ENCODE data around the gene ACRBP.

The ACRBP gene

DNA sequence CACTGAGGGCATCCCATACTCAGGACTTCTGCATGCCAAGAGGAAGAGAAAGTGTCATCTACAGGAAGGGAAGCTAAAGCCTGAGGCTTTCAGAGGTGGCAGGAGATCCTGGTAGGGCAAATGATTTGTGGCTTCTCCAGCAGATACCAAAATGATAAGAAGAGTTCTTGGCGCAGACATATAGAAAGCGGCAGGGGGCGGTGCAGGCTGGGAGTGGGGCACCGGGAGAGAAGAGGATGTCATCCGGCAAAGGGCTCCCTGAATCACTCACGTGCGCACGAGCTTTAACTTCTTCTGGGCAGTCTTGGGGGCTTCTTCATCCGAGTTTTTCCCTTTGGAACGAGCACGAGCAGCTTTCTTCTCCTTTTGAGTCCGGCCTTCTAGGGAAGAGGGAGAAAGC is 5.2 kb upstream of the ACRBP start:
- in situ Hi-C loops (cut with HindIII; ENCODE audit: low sequenced_read_pairs), result no loop called here

DNA sequence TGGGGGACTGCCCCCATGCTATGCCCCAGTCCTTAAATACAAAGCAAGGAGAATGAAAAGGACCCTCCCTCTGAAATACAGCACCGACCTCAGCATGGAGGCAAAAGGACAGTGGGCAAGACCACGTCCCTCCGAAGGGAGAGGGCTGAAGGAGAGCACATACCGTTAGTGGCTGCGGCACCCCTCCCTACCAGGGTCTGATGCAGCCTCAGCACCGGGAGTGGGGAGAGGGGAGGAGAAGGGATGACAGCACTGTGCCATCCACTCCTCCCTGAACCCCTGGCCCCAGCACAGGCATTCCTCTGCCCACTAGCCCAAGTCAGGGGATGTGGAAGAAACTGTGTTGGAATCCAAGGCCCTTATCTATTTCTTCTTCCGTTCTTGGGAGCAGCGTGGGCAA is 3.6 kb upstream of the ACRBP start:
- in situ Hi-C loops (cut with HindIII; ENCODE audit: low sequenced_read_pairs), result no loop called here

DNA sequence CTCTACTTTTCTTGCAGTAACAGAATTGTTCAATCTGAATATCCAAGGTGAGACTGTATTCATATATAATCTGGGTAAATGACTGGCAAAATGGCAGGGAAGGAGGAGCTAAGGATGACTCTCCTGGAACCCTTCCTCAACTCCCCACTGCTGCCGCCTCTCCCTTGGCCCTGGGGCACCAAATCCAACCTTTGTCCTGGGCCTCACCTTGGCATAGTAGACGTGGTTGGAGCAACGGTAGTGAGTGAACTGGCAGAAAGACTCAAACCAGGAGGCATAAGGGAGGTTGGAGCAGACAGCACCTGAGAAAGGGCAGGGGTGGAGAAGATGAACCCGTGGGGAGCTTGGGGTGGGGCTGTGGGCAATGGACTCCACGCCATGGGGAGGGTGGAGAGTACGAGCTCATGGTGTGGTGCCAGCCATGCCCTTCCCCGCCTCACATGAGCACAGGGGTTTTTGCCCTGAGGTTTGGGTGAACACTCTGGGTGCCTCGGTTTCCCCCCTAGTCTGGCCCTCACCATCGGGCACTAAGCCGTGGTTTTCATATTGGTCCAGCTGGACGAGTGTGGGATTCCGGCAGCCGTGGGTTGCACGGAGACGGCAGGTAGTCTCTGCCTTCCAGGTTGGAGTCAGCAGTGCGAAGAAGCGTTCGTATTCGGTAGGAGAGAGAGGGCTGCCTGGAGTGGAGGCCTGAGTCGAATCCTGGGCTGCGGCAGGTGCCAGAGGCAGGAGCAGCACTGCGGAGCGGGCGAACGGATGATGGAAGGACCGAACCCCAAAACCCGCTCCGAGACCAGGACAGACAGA is 753 bp downstream of the ACRBP start:
- in situ Hi-C loops (cut with HindIII; ENCODE audit: low sequenced_read_pairs), result loop anchor here (5.0 kb wide), 1 partner anchor 46 kb away; no protein-coding TSS in a partner anchor

DNA sequence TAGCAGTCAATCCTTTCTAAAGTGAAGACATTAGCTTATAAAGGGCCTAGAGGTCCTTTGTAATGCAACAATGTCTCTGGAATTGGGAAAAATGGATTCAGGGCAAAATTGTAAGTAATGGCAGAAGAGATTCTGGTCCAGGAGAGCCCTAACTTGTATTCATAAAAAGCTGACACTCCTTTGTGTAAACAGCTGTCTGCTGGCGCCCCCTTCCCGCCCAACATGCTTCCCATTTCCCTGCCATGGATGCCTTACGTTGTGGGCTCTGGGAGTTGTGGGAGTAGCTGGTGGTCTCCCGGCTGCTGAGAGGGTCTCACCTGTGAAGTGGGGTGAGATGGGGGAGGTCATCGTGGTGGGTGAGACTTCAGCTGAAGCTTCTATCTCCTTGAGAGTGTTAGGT is 2.3 kb downstream of the ACRBP start:
- in situ Hi-C loops (cut with HindIII; ENCODE audit: low sequenced_read_pairs), result loop anchor here (5.0 kb wide), 1 partner anchor 47 kb away; no protein-coding TSS in a partner anchor

DNA sequence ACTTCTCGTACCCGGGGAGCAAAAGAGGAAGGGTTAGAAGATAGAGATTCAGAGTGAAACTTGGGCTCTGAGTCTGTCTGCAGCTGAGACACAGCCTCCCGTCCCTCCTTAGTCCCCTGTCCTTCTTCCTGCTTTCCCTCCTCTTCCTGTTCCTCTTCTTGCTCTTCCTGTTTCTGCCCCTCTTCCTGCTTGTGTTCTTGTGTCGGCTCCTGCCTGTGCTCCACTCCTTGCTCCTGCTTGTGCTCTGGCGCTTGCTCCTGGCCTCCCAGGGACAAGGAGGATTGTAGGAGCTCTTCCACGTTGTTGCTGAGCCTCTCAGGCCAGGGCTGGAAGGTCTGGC is 3.0 kb downstream of the ACRBP start:
- in situ Hi-C loops (cut with HindIII; ENCODE audit: low sequenced_read_pairs), result no loop called here

DNA sequence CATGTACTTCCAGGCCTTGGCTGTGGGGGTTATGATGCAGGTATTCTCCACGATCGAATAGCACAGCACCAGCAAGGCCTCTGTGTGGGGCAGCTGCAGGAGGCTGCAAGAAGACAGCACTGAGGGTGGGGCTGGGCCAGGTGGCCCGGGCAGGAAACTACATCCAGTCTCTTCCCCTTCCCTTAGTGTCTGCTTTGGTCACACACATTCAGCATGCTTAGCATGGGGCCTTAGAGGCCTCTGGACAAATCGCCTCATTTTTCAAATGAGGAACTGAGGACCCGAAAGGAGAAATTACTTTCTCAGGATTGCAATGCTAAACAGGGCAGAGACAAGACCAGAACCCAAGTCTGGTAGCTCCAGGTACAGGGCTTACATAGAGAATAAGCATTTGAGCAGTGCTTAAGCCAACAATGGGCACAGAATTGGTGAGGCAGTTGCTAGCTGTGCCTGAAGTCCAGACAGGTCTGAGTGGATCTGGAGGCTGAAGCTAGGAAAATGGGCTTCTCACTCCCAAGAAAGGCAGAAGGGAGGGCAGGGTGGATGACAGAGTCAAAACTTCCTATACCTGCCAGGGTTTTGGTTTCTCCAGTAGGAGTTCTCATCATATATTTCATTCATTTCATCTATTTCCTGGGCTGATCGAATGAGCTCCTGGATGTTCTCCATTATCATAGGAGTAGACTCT is 3.5 kb downstream of the ACRBP start:
- in situ Hi-C loops (cut with HindIII; ENCODE audit: low sequenced_read_pairs), result no loop called here

DNA sequence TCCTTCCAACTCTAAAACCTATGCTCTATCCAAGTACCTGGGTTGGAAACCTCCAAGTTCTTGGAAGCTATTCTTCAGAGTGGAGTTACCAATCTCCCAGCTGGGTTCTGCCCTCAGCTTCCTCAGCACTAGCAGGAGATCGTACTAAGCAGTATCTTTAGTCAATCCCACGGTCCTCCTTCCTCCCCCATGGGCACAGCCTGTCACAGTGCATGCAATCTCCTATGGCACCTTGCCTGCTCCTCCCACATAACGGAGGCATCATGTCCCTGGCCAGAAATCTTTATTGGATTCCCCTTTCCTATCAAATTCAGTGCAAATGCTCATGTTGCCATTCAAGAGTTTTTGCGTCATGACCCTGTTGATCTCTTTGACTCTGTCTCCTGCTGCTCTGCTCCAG is 6.1 kb downstream of the ACRBP start:
- in situ Hi-C loops (cut with HindIII; ENCODE audit: low sequenced_read_pairs), result no loop called here

DNA sequence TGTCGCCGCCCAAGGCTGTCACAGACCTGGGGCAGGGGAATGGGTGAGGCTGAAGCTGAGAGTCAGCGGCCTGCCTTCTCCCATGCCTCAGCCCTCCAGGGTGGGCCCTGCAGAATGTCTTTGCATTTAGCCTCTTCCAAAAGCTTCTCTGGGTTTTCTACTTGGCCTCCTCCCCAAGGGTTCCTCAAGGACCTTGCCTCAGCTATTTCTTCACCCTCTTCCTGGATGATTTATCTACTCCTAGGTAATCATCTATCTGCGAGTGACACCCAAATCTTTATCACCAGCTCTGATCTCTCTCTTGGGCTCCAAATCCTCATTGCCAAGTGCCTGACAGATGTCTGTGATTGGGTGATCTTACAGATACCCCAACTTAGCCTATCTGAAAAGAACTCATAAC is 6.7 kb downstream of the ACRBP start:
- in situ Hi-C loops (cut with HindIII; ENCODE audit: low sequenced_read_pairs), result no loop called here

DNA sequence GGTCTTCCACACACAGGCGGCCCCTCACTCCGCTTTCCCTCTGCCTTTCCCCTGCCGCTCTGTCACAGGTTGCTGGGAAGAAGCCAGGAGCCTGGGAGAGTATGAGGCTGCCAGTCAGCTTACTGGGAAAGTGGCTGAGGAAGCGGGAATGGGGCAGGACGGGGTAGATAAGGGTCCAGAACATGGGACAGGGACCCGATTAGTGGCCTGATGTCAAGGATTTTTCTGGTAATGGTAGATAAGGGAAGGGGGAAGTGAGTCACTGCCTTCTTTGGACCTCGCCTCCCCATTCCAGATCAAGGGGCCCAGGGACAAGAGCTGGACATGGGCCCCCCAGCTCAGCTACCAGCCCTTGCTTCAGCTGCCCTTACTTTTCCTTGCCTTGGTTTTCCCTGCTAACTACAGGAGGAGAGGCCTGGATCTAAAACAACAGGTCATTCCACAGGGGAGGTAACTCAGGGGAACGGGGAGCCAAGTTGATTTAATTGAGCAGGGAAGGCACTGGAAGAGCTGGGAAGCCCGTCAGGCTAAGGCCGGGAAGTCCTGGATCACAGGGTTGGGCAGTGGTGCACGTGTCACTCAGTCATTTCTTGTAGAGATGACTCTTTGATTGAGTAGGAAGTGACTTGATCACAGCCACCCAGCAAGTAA is 8.0 kb downstream of the ACRBP start:
- in situ Hi-C loops (cut with HindIII; ENCODE audit: low sequenced_read_pairs), result no loop called here

DNA sequence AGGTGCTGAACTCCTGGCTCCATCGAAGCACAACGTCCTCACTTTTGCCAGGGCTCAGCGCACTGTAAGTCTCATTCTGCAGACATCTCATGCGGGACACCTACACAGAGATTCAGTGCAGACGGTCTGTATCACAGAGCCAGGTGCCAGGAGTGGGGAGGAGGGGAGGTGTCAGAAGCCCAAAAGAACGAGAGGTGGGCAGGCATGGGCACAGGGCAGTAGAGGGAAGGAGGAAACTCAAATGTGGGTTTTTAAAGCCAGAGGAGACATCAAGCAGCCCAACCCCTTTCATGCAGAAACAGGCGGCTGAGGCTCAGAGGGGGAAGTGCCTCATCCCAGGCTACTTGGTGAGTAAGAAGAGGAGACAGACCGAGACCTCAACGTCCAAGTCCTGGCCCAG is 8.9 kb downstream of the ACRBP start:
- in situ Hi-C loops (cut with HindIII; ENCODE audit: low sequenced_read_pairs), result no loop called here

DNA sequence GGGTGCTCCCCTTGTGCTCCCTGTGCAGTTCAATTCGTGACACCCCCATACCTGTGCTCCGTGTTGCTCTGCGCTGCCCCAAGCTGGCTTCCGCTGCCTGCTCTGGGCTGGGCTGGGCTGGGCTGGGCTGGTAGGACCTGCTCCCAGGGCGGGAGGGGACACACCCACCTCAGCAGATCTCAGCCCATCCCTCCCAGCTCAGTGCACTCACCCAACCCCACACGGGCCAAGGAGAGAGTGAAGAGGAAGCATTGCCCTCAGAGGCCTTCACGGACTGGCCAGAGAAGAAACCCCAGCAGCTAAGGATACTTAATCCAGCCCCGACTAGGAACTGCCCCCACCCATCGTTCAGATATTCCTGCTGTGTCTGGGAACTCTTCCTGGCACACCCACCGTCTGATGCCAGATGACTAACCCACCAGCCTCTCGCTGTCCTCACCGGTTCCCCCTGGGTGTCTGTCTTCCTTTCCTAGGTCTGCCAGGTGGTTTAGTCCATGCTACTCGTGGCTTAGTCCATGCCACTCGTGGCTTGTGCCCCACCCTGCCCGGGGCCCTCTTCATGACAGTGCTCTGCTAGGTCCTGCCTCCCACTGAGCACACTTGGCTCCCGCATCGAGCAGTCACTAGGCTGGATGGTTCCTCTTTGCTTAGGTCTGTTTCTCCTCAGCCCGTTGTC is 11.2 kb downstream of the ACRBP start, which contains the start of gene LPAR5:
Gene LPAR5, minus strand, starts transcription at position 104 of the 676 bp plus-strand sequence. CDS start 14,711 bp downstream, outside the sequence.
- in situ Hi-C loops (cut with HindIII; ENCODE audit: low sequenced_read_pairs), result no loop called here

DNA sequence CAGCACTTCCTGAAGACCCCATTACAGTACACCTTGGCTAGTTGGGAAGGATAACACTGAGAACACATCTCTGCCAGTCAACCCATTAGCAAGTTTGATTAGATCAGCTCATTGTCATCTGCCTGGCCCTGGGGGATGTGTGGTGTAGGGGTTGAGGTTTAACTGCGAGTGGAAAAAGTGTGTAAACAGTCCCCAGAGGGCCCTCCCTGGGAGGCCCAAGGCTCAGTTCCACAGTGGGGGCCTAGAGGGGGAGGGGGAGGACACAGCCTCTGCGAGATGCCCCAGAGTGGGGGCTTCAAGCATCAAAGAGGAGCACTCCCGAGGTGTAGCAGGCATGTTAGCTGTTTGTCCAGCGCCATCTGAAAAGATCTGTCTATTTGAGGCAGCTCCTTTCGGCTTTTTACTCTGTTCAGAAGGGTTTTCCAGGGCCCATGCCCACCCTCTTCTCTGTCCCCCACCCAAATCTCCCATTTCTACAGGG is 11.8 kb downstream of the ACRBP start:
- in situ Hi-C loops (cut with HindIII; ENCODE audit: low sequenced_read_pairs), result no loop called here

DNA sequence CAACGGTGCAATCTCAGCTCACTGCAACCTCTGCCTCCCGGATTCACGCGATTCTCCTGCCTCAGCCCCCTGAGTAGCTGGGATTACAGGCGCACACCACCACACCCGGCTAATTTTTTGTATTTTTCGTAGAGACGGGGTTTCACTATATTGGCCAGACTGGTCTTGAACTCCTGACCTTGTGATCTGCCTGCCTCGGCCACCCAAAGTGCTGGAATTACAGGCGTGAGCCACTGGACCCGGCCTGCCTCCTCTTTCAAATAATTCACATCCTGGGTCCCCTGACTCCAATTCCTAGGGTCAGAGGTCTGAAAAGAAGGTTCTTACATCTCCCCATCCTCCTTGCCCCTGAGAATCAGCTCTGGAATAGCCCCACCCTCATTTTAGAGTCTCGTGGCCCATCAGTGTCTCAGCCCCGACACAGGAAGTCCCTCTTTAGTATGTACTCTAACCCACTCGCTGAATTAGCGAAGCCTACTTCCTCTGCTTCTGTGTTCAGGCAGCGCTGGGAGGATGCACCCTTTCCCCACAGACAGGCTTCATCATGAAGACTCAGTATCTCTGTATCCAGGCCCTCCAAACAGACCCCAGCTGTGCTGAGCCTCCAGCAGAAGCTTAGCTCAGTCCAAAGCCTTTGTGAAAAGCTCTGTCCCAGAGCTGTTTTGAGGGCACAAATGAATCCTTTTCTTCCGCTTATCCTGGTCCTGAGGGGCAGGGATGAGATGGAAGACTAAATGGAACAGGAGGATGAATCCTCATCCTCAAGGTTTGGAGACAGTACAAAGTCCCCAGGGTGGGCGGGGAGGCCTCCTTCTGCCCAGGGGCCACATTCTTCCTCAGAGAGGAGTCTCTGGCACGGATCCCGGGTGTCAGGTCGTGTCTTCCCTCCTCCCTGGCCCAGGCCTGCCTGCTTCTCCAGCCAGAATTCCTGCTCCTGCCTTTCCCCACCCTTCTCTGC is 14.9 kb downstream of the ACRBP start:
- in situ Hi-C loops (cut with HindIII; ENCODE audit: low sequenced_read_pairs), result loop anchor here (5.0 kb wide), 1 partner anchor 35 kb away; no protein-coding TSS in a partner anchor

DNA sequence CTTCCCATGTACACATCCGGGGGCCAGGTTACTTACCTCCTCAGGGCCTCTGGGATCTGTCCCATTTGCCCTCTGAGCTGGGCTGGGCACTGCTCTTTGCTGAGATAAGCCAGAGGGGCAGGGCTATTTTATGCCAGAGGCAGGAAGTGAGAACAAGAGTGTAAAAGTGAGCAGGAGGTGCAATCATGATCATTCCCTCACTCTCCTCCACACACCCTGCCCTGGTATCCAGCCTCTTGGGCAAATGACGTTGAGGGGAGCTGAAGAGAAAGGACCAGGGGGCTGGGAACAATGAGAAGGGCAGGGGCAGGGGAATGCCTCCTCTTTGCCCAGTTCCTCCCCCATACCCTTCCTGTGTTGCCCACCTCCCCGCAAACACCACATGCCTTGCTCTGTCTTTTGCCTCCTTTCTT is 15.7 kb downstream of the ACRBP start:
- in situ Hi-C loops (cut with HindIII; ENCODE audit: low sequenced_read_pairs), result loop anchor here (5.0 kb wide), 1 partner anchor 36 kb away; no protein-coding TSS in a partner anchor

DNA sequence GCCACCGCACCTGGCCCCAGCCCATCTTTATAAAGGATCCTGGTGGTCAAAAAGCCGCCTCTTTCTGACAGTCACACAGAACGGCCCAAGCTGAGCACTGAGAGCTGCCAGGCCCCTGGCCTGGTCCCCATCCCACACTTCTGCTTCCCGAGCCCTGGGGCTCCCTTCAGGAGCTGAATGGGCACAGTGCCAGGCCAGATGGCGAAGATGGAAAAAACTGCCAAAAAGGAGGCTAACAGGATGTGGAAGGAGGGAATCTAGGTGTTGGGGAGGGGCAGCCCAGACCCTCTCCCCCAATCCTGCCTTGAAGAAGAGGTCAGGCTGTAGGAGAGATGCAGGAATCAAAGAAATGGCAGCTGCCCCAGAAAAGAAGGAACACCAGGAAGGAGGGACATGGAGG is 16.5 kb downstream of the ACRBP start:
- in situ Hi-C loops (cut with HindIII; ENCODE audit: low sequenced_read_pairs), result loop anchor here (5.0 kb wide), 1 partner anchor 37 kb away; no protein-coding TSS in a partner anchor

DNA sequence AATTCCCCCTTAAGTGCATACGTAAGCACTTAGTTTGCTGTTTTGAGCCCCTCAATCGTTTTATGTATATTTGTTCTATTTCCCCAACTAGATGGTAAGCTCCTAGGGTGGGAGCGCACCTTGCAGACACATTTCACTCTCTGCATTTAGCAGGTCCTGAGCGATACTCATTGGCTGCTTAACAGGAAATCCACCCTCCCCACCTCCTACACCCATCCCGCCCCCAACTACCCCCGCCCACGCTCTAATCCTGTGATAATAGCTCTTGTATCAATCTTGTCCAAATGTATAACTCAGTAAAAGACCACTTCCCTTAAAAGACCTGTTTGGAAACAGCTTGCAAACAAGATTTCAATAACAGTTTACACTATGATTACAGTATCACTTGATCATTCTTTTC is 19.6 kb downstream of the ACRBP start:
- in situ Hi-C loops (cut with HindIII; ENCODE audit: low sequenced_read_pairs), result no loop called here

DNA sequence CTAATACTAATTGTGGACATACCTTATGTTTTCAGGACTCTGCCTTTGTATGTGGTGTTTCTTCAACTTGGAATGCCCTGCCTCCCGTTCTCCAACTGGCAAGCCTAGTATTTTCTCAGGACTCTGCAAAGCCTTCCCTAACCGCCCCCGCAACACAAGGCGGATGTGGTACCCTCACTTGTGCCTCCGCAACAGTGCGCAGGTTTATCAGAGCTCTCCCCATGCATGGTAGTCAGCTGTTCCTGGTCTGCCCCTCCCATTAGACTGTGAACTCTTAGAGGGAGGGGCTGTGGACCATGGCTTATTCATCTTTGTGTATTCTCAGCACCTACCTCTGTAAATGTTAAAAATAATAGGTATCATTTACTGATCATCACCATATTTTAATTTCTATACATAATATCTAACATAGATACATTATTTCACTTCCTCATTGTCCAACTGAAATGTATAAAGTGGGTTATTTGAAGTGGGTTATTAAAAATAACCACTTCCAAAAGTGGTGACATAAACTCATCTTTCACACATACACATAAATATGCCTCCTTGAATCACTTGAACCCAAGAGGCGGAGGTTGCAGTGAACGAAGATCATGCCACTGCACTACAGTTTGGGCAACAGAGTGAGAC is 20.5 kb downstream of the ACRBP start:
- in situ Hi-C loops (cut with HindIII; ENCODE audit: low sequenced_read_pairs), result no loop called here

DNA sequence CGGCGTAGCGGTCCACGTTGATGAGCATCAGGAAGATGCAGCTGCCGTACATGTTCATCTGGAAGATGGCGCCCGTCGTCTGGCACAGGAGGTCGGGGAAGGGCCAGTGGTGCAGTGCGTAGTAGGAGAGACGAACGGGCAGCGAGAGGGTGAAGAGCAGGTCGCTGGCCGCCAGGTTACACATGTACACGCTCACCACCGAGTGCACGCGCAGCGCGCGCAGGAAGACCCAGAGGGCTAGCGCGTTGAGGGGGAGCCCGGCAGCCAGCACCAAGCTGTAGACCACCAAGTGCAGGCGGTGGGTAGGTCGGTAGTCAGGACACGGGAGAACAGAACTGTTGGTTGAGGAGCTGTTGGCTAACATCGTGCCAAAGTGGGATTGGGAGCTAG is 26.4 kb downstream of the ACRBP start:
- in situ Hi-C loops (cut with HindIII; ENCODE audit: low sequenced_read_pairs), result no loop called here

DNA sequence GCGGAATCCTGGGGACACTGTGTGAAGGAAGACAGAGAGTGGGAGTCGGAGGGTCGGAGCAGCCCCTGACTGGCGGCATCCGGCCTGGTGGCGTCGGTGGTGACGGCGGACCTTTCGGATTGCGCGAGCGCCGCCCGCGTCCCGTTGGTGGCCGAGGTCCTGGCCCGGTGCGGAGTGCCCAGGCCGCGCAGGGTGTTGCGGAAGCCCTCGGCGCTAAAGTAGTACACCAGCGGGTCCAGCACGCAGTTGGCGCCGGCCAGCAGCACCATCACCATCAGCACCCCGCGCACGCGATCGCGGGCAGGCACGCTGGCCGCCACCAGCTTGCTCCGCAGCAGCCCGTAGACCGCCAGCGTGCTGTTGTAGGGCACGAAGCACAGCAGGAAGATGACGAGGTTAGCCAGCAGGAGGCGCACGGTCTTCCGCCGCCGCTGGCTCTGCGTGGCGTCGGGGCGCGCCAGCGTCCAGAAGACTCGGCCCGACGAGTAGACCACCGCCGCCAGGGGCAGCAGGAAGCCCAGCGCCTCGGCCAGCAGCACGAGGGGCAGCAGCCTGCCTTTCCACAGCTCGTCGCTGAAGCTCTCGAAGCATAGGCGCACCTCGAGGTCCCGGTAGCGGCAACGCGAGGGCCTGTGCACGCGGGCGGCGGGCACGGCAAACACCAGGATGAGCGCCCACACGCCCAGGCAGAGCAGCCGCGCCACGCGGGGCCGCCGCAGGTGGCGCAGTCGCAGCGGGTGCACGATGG is 26.9 kb downstream of the ACRBP start:
- in situ Hi-C loops (cut with HindIII; ENCODE audit: low sequenced_read_pairs), result no loop called here

Data from endothelial cell of hepatic sinusoid (primary cell).